Stimulated activated CD4-positive, alpha-beta T cell treated with anti-CD3 and anti-CD28 coated beads, Interleukin-15, amount 100 ng/mL, for 48 hours (primary cell): ENCODE data around the gene SLC5A10.
"Not testable (repeated sequence)": the region's sequence is repeated elsewhere in the genome, so short reads cannot be mapped to it uniquely, and the experiment has no call there.

ENCODE experiments used
- DNase-seq, 2 donors: peaks; one replicate each; pipeline ENCODE4 v3.0.0-alpha.2; 2020; ENCODE audit warnings: low read depth in 2 of 2

Gene SLC5A10

GRCh38 chr17:19040350-19040749 is 88.4 kb downstream of the SLC5A10 start:
- not testable (repeated sequence) for DNase-seq

- not testable (repeated sequence) for DNase-seq
Observed at GRCh38 chr17:19041871-19042270, 89.9 kb downstream of the SLC5A10 start.

DNA sequence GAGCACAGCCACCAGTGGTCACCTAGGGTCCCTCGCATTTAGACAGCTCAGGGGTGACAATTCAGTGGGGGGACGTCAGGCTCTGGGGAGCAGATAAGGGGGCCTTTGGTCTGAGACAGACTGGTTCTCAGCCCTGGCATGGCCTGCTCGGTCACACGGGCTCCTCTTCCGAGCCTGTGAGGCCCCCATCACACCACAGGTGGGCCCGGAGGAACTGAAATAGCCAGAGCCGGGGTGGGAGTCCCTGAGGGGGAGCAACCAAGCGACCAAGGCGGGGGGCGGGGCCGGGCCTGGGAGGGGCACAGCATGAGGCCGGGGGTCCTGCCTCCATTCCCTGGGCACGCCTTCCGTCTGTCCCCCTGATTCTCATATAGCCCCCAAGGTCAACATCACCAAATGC is 90.4 kb downstream of the SLC5A10 start:
- DNase-seq: not testable (repeated sequence)

GRCh38 chr17:19043032-19043431 is 91.1 kb downstream of the SLC5A10 start:
- DNase-seq: not testable (repeated sequence)

- not testable (repeated sequence) for DNase-seq
Observed at GRCh38 chr17:19044643-19045042, 92.7 kb downstream of the SLC5A10 start.

- DNase-seq: not testable (repeated sequence)
Observed at GRCh38 chr17:19046782-19047375, 94.9 kb downstream of the SLC5A10 start, which contains the start of gene GRAP. TSS of gene GRAP (minus strand) at chr17:19046957. CDS start at chr17:19046926, 31 bp downstream.

- not testable (repeated sequence) for DNase-seq
Observed at GRCh38 chr17:19047510-19047909, 95.5 kb downstream of the SLC5A10 start.

- not testable (repeated sequence) for DNase-seq
Observed at GRCh38 chr17:19048826-19049225, 96.9 kb downstream of the SLC5A10 start.

GRCh38 chr17:19055447-19055846 is 103.5 kb downstream of the SLC5A10 start:
- not testable (repeated sequence) for DNase-seq

GRCh38 chr17:19062009-19062717 is 110.2 kb downstream of the SLC5A10 start:
- peak in 1 of 2 donors; percentile 89 for DNase-seq

DNA sequence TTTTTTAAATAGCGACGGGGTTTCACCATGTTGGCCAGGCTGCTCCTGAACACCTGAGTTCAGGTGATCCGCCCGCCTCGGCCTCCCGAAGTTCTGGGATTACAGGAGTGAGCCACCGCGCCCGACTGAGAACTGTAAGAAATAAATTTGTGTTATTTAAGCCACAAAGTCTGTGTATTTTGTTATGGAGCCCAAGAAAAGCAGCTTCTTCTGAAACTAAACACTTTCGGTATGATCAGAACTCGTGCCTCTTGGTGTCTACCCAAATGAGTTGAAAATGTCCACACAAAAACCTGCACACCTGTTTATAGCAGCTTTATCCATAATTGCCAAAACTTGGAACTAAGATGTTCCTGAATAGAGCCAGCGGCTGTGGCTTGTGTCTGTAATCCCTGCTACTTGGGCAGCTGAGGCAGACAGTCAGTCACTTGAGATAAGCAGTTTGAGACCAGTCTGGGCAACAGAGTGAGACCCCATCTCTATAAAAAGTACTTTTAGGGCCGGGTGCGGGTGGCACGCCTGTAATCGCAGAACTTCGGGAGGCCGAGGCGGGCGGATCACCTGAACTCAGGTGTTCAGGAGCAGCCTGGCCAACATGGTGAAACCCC is 110.9 kb downstream of the SLC5A10 start:
- DNase-seq: not testable (repeated sequence)

GRCh38 chr17:19063326-19063956 is 111.5 kb downstream of the SLC5A10 start:
- peak; percentile 77 to 79 for DNase-seq

DNA sequence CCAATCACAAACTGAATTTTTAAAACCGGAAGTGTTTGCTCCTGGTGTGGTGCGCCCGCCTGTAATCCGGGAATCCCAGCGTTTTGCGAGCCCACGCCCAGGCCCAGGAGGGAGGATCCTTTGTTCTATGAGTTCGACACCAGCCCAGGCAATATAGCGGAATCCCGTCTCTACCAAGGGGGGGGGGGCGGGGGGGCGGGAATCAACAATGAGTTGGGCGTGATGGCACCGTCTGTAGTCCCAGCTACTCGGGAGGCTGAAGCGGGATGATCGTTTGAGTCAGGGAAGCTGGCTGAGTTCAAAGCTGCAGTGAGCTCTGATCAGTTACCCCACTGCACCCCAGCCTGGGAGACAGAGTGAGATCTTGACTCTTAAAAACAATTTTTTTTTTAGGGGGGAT is 112.4 kb downstream of the SLC5A10 start:
- not testable (repeated sequence) for DNase-seq

- not testable (repeated sequence) for DNase-seq
Observed at GRCh38 chr17:19070318-19071168, 118.6 kb downstream of the SLC5A10 start.
